HG02678 (cell line): ENCODE results near the gene AOPEP.

ENCODE experiments used
- ATAC-seq: cut with Tn5 transposase; IDR thresholded peaks from one replicate; pipeline ENCODE4 v1.9.1; 2021; ENCODE audit warnings: mild to moderate bottlenecking, moderate library complexity; ENCODE audit not compliant: unreplicated experiment

Gene AOPEP

GRCh38 chr9:94891183-94891582 is 164.7 kb downstream of the AOPEP start:
- no peak for ATAC-seq

GRCh38 chr9:94892675-94893074 is 166.2 kb downstream of the AOPEP start:
- ATAC-seq = no peak

GRCh38 chr9:94894094-94894699 is 167.7 kb downstream of the AOPEP start:
- ATAC-seq = no peak

GRCh38 chr9:94895668-94896067 is 169.2 kb downstream of the AOPEP start:
- no peak for ATAC-seq

- no peak for ATAC-seq
Observed at GRCh38 chr9:94896512-94896911, 170.0 kb downstream of the AOPEP start.

GRCh38 chr9:94899464-94900221 is 173.1 kb downstream of the AOPEP start:
- no peak for ATAC-seq

- ATAC-seq = no peak
Observed at GRCh38 chr9:94900222-94901018, 173.9 kb downstream of the AOPEP start.

GRCh38 chr9:94901019-94901363 is 174.5 kb downstream of the AOPEP start:
- no peak for ATAC-seq

GRCh38 chr9:94903961-94904421 is 177.5 kb downstream of the AOPEP start:
- no peak for ATAC-seq

GRCh38 chr9:94904806-94905205 is 178.3 kb downstream of the AOPEP start:
- no peak for ATAC-seq

- no peak for ATAC-seq
Observed at GRCh38 chr9:94905606-94906005, 179.1 kb downstream of the AOPEP start.

GRCh38 chr9:94906181-94906580 is 179.7 kb downstream of the AOPEP start:
- ATAC-seq = no peak

GRCh38 chr9:94906713-94907112 is 180.2 kb downstream of the AOPEP start:
- no peak for ATAC-seq

GRCh38 chr9:94907264-94907936 is 180.9 kb downstream of the AOPEP start:
- ATAC-seq = no peak

- no peak for ATAC-seq
Observed at GRCh38 chr9:94908011-94908563, 181.6 kb downstream of the AOPEP start.

GRCh38 chr9:94908583-94909249 is 182.2 kb downstream of the AOPEP start:
- no peak for ATAC-seq

- ATAC-seq = no peak
Observed at GRCh38 chr9:94909250-94909894, 182.9 kb downstream of the AOPEP start.

- ATAC-seq = no peak
Observed at GRCh38 chr9:94909965-94910730, 183.6 kb downstream of the AOPEP start.

GRCh38 chr9:94911211-94911610 is 184.7 kb downstream of the AOPEP start:
- ATAC-seq = no peak
